ENCODE data around the gene TUBG1.
A peak's percentile ranks its signal among the peaks of the same experiment; 100 is the strongest.

DNA sequence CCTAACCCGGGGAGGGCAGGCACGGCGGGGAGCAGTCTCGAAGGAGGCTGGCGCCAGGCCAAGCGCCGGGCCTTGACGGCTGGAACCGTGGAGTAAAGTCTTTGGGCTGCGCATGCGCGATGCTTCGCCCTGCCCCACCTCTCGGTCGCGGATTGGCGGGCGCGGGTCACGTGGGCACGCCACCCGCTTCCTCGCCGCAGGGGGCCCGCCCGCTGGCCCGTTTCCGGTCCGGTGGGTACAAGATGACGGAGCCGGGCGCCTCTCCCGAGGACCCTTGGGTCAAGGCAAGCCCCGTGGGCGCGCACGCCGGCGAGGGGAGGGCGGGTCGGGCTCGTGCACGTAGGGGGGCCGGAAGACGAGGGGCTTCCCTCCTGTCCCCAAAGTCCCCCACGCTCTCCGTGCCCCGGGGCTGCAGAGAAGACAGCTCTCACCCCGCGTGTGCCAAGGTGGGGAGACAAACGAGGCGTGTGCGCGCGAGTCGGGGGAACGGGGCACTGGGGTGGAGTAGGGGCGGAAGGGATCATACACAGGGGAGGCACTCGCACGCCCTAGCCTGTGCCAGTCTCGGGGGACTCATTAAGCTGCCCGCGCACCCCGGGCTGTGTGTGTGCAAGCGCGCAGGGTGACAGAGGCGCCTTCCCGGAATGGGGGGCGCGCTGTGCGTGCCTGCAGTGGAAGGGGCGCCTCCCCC lies 42.5 kb upstream of the TUBG1 start, which contains the start of gene MLX:
- peak; percentile 34 to 71 for TF ChIP-seq POLR2A (IDR thresholded peaks at IDR 0.05)
- TF ChIP-seq, protein P1, sequence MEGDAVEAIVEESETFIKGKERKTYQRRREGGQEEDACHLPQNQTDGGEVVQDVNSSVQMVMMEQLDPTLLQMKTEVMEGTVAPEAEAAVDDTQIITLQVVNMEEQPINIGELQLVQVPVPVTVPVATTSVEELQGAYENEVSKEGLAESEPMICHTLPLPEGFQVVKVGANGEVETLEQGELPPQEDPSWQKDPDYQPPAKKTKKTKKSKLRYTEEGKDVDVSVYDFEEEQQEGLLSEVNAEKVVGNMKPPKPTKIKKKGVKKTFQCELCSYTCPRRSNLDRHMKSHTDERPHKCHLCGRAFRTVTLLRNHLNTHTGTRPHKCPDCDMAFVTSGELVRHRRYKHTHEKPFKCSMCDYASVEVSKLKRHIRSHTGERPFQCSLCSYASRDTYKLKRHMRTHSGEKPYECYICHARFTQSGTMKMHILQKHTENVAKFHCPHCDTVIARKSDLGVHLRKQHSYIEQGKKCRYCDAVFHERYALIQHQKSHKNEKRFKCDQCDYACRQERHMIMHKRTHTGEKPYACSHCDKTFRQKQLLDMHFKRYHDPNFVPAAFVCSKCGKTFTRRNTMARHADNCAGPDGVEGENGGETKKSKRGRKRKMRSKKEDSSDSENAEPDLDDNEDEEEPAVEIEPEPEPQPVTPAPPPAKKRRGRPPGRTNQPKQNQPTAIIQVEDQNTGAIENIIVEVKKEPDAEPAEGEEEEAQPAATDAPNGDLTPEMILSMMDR (IDR thresholded peaks at IDR 0.05 in 4 of 5, conservative IDR thresholded peaks at IDR 0.05 in 1 of 5): no peak
